ENCODE measurements around the gene THADA.
"Not testable (repeated sequence)": the region's sequence is repeated elsewhere in the genome, so short reads cannot be mapped to it uniquely, and the experiment has no call there.

Gene THADA

DNA sequence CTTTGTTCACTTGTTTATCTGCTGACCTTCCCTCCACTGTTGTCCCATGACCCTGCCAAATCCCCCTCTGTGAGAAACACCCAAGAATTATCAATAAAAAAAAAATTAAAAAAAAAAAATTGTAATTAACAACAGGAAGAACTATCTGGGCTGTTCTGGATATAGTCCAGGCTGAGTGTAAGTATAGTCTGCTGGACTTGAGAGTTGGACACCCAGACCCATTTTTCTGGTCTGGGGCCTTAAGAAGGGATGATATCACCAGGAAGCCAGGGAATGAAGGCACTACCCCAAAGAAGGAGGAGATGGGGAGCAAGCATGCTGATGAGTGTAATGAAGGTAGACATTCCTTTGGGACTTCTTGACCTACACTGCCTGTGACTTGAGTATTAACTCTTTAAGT, 297.3 kb downstream of the THADA start:
- no peak overlapping the region for H3K4me3 ChIP-seq (ENCODE audit: low read depth in 1 of 2, low read length in 1 of 2)
- peaks cover 4 to 5% of the 10 kb centered on the region in 2 experiments for H3K4me1 ChIP-seq (ENCODE audit: control insufficient read depth in 1 of 2, insufficient read depth in 1 of 2, low read depth in 1 of 2, low read length in 1 of 2)
- H3K36me3 ChIP-seq, result no peaks in the 10 kb centered on the region
- H3K9me3 ChIP-seq, result no peaks in the 10 kb centered on the region
- no peaks in the 10 kb centered on the region for H3K27me3 ChIP-seq
- TF ChIP-seq, protein P1, sequence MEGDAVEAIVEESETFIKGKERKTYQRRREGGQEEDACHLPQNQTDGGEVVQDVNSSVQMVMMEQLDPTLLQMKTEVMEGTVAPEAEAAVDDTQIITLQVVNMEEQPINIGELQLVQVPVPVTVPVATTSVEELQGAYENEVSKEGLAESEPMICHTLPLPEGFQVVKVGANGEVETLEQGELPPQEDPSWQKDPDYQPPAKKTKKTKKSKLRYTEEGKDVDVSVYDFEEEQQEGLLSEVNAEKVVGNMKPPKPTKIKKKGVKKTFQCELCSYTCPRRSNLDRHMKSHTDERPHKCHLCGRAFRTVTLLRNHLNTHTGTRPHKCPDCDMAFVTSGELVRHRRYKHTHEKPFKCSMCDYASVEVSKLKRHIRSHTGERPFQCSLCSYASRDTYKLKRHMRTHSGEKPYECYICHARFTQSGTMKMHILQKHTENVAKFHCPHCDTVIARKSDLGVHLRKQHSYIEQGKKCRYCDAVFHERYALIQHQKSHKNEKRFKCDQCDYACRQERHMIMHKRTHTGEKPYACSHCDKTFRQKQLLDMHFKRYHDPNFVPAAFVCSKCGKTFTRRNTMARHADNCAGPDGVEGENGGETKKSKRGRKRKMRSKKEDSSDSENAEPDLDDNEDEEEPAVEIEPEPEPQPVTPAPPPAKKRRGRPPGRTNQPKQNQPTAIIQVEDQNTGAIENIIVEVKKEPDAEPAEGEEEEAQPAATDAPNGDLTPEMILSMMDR (IDR thresholded peaks at IDR 0.05), result no peak
- no peak overlapping the region for H3K27ac ChIP-seq

DNA sequence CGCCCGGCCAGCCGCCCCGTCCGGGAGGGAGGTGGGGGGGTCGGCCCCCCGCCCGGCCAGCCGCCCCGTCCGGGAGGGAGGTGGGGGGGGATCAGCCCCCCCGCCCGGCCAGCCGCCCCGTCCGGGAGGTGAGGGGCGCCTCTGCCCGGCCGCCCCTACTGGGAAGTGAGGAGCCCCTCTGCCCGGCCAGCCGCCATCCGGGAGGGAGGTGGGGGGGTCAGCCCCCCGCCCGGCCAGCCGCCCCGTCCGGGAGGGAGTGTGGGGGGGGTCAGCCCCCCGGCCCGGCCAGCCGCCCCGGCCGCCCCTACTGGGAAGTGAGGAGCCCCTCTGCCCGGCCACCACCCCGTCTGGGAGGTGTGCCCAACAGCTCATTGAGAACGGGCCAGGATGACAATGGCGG, 298.1 kb downstream of the THADA start:
- H3K27ac ChIP-seq; H3K9me3 ChIP-seq; H3K36me3 ChIP-seq; H3K4me1 ChIP-seq (ENCODE audit: control insufficient read depth in 1 of 2, insufficient read depth in 1 of 2, low read depth in 1 of 2, low read length in 1 of 2); H3K4me3 ChIP-seq (ENCODE audit: low read depth in 1 of 2, low read length in 1 of 2); H3K27me3 ChIP-seq: not testable (repeated sequence)

DNA sequence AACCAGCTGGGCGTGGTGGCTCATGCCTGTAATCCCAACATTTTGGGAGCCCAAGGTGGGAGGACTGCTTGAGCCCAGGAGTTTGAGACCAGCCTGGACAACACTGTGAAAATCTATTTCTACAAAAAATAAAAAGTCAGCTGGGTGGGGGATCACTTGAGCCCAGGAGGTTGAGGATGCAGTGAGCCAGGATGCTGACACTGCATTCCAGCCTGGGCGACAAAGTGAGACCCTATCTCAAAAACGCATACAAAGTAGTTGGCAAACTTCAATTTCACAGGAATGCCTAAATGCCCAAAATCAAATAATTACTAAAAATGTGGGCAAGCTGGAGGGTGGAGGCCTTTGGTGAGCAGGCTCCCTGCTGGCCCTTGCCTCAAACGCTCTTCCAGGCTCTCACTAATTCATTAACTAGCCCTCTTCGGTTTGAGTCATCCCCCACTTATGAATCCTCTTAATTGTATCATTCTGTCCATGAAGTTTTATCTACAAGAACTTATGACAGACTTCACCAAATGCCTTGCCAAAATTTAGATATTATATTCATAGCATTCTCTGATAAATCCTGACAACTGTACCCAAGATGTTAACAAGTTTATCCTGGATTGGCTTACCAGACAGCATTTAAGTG, 300.8 kb downstream of the THADA start:
- H3K27me3 ChIP-seq, result no peaks in the 10 kb centered on the region
- H3K4me1 ChIP-seq (ENCODE audit: control insufficient read depth in 1 of 2, insufficient read depth in 1 of 2, low read depth in 1 of 2, low read length in 1 of 2), result peaks cover 6 to 7% of the 10 kb centered on the region in 2 experiments
- H3K27ac ChIP-seq, result no peak overlapping the region
- H3K36me3 ChIP-seq, result no peaks in the 10 kb centered on the region
- TF ChIP-seq, protein P1 (IDR thresholded peaks at IDR 0.05), result no peak
- H3K4me3 ChIP-seq (ENCODE audit: low read depth in 1 of 2, low read length in 1 of 2), result no peak overlapping the region
- H3K9me3 ChIP-seq, result no peaks in the 10 kb centered on the region

DNA sequence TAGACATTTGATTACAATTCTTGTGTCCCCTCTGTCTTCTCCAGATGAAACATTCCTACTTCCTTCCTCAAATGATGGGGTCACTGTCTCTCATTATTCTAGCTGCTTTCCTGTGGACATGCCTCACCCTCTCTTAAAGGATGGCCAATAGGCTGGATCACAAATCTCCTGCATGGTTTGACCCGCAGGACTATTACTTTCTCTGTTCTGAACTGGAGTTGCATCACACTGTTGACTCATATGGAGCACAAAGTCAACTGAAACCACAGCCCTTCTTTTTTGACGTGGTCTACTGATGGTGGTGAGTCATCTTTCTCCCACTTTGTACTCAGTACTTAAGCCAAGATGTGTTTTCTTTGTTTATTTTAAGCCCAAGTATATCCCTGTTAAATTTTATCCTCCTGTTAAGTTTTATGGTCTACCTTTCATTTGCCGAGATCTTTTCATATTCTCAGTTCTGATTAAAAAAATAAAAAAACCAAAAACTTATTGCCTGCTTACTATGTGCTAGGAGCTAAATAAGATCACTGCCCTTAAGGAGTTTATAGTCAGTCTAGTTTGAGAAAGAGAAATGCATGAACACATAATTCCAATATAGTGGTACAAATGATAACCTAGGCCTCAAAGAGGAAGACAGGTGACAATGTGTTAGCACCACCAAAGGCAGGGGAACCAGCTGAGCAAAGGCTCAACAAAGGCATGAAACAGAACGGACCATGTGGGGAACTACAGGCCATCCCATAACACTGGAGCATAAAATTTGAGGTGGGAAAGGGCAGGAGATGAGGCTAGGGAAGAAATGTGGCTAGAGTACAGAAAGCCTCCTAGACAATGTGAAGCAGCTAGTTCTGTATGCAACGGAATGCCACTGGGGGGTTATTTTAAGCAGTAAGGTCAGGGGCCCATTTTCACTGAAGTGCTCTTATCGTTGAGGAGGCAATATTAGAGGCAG, 301.8 kb downstream of the THADA start:
- Histone ChIP-seq H3K27ac (no peak overlapping the region), H3K4me3 (ENCODE audit: low read depth in 1 of 2, low read length in 1 of 2) (no peak overlapping the region), H3K27me3 (no peaks in the 10 kb centered on the region), H3K36me3 (no peaks in the 10 kb centered on the region), H3K9me3 (no peaks in the 10 kb centered on the region), H3K4me1 (ENCODE audit: control insufficient read depth in 1 of 2, insufficient read depth in 1 of 2, low read depth in 1 of 2, low read length in 1 of 2) (peaks cover 6 to 7% of the 10 kb centered on the region in 2 experiments)
- TF ChIP-seq, protein P1 (IDR thresholded peaks at IDR 0.05), result no peak

DNA sequence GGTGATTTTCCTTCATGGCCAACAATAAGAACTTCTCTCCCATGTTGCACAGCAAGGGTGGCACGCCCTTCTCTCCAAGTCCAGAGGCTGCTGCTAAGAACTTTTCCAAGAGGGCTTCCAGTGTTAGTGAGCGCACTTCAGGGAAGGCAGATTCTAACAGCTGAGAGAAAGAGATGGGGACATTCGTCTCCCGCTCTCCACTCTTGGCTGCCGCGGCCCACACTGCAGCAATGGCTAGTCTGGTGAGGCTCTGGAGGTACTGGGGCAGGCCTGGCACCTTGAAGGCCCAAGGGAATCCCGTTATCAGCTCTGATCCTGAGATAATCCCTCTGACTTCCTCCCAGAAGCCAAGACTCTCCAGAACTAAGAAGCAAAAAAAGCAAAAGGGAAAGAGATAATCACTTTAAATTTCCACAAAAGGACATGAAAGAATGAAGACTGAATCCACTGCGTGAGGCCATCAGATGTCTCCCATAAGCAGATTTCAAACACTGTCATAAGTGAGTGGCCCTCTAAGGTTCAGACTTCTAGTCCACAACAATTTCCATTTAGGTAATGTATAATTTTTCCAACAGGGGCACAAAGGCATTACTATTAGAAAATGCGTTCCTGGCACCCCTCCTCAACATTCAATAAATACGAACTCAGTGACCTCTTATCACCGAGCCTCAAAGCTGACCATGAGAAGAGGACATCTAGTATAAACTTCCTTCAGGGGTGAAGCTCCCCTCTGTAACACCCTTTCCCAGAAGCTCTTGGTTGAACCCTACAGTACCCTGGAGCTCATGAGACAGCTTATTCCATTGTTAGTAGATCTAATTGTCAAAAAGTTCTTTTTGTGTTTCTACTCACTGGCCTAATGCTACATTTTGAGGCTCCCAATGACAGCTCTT, 302.7 kb downstream of the THADA start:
- peaks cover 10 to 13% of the 10 kb centered on the region in 2 experiments for H3K4me1 ChIP-seq (ENCODE audit: control insufficient read depth in 1 of 2, insufficient read depth in 1 of 2, low read depth in 1 of 2, low read length in 1 of 2)
- no peak overlapping the region for H3K4me3 ChIP-seq (ENCODE audit: low read depth in 1 of 2, low read length in 1 of 2)
- H3K27ac ChIP-seq, result no peak overlapping the region
- peaks cover under 1% of the 10 kb centered on the region for H3K36me3 ChIP-seq
- no peaks in the 10 kb centered on the region for H3K9me3 ChIP-seq
- TF ChIP-seq, protein P1 (IDR thresholded peaks at IDR 0.05), result no peak
- H3K27me3 ChIP-seq, result no peaks in the 10 kb centered on the region

All from neutrophil (primary cell).